Measurements from ENCODE around the gene MAD2L2. TPM values are rescaled to one million over a fixed set of nuclear protein-coding genes. Genes with fewer than 3 reads are reported as not detected.

The MAD2L2 gene
- polyA plus RNA-seq, 2 of the 4 experiments (the other 2 are of a cell fraction), result 31.2 to 32.5 TPM

GRCh38 chr1:11682287-11682771 lies 1.4 kb upstream of the MAD2L2 start:
- Histone ChIP-seq H3K4me1 (peaks cover 4% of the 10 kb centered on the region; the same call in 2 of the 3 replicates), H3K4me2 (peak overlapping the region; percentile 98; the same call in 1 of the 3 replicates), H3K27ac (no peak overlapping the region), H3K9me3 (no peaks in the 10 kb centered on the region), H3K4me3 (no peak overlapping the region)
- CTCF ChIA-PET, result interaction anchor here (0.6 to 2.7 kb wide), 10 partner anchors 13 to 67 kb away, joined by 3 to 15 read pairs (median 4); partner anchors contain the start of gene FBXO6
- DNase-seq (ENCODE audit: low read depth in 1 of 2, low spot score in 1 of 2) (no peak), FAIRE-seq (no peak), ATAC-seq (no peak)
- TF ChIP-seq NFE2L2 (conservative IDR thresholded peaks at IDR 0.05; ENCODE audit: low read length) (no peak), ZC3H11A (IDR thresholded peaks at IDR 0.05) (no peak), HOXB5 (CRISPR knock-in tag; IDR thresholded peaks at IDR 0.05) (no peak), CHD2 (IDR thresholded peaks at IDR 0.05; ENCODE audit: low read length, partially characterized antibody) (no peak), NPAS2 (CRISPR knock-in tag; IDR thresholded peaks at IDR 0.05; ENCODE audit: borderline replicate concordance) (no peak), POLR2AphosphoS2 (conservative IDR thresholded peaks at IDR 0.05; ENCODE audit: low read length) (no peak), RARB (CRISPR knock-in tag; IDR thresholded peaks at IDR 0.05) (no peak), BHLHE40 (IDR thresholded peaks at IDR 0.05; ENCODE audit: low read depth, low read length) (no peak), ZFP36 (IDR thresholded peaks at IDR 0.05; ENCODE audit: borderline replicate concordance, partially characterized antibody) (no peak)
- POLR2A ChIA-PET, result no interaction called here
- 30% methylated on average over 7 of the region's 7 CpGs for WGBS (ENCODE audit: missing lambda C conversion rate)

DNA sequence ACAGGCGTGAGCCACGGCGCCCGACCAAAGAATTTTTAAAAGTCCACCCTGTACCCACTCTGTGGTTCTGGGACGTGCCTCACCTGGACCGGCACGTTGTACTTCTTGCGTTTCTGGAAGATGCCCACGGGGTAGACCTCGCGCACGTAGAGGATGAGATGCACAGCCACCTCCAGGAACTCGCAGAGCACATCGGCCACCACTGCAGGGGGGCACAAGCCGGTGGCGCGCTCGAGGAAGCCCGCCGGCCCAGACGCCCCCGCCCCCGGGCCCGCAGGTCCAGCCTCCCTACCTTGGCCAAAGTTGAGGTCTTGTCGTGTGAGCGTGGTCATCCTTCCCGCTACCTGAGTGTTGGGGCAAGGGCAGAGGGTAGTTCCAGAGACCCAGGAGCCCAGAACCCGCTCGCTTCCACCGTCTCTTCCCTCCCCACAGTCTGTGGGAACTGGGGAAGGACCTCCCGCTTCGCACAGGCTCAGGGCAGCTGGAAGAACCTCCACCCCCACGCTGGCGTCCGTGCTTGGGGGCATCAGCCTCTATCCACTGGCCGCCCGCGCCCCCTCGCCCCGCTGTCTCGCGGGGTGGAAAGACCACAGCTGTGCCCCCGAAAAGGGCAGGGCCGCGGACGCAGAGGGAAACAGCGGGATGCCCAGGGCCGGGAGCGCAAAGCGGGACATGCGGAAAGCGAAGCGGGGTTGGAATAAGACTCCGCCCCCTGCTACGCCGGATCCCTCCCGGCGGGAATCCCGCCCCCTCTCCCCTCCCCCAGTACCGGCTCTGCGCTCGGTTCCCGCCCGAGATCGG lies 478 bp downstream of the MAD2L2 start:
- CTCF ChIA-PET, result interaction anchor here (1.2 to 2.7 kb wide), 2 partner anchors 16 to 17 kb away, joined by 3 to 15 read pairs; partner anchors contain the start of gene FBXO6

GRCh38 chr1:11678442-11678841 lies 2.5 kb downstream of the MAD2L2 start:
- no peaks in the 10 kb centered on the region for H3K9me3 ChIP-seq
- TF ChIP-seq SMC3 (IDR thresholded peaks at IDR 0.05) (no peak), ZC3H11A (IDR thresholded peaks at IDR 0.05) (no peak), HOXA7 (CRISPR knock-in tag; IDR thresholded peaks at IDR 0.05) (no peak), HOXB5 (CRISPR knock-in tag; IDR thresholded peaks at IDR 0.05) (no peak), ELK1 (IDR thresholded peaks at IDR 0.05; ENCODE audit: low read depth, low read length) (no peak), MYC (IDR thresholded peaks at IDR 0.05; ENCODE audit: borderline replicate concordance, low read length) (no peak), KDM1A (IDR thresholded peaks at IDR 0.05; ENCODE audit: low read depth) (no peak), CBX2 (IDR thresholded peaks at IDR 0.05; ENCODE audit: borderline replicate concordance, low read depth) (no peak), JUNB (IDR thresholded peaks at IDR 0.05) (no peak), HEYL (CRISPR knock-in tag; IDR thresholded peaks at IDR 0.05) (no peak), NFE2L2 (conservative IDR thresholded peaks at IDR 0.05; ENCODE audit: low read length) (no peak), ZFP36 (IDR thresholded peaks at IDR 0.05; ENCODE audit: borderline replicate concordance, partially characterized antibody) (no peak), TFCP2L1 (CRISPR knock-in tag; IDR thresholded peaks at IDR 0.05) (no peak), BHLHE40 (IDR thresholded peaks at IDR 0.05; ENCODE audit: low read depth, low read length) (no peak), PHF8 (IDR thresholded peaks at IDR 0.05; ENCODE audit: borderline replicate concordance, low read depth) (no peak)
- TF ChIP-seq, protein P1, sequence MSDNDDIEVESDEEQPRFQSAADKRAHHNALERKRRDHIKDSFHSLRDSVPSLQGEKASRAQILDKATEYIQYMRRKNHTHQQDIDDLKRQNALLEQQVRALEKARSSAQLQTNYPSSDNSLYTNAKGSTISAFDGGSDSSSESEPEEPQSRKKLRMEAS (IDR thresholded peaks at IDR 0.05), result no peak
- TF ChIP-seq, protein P2, sequence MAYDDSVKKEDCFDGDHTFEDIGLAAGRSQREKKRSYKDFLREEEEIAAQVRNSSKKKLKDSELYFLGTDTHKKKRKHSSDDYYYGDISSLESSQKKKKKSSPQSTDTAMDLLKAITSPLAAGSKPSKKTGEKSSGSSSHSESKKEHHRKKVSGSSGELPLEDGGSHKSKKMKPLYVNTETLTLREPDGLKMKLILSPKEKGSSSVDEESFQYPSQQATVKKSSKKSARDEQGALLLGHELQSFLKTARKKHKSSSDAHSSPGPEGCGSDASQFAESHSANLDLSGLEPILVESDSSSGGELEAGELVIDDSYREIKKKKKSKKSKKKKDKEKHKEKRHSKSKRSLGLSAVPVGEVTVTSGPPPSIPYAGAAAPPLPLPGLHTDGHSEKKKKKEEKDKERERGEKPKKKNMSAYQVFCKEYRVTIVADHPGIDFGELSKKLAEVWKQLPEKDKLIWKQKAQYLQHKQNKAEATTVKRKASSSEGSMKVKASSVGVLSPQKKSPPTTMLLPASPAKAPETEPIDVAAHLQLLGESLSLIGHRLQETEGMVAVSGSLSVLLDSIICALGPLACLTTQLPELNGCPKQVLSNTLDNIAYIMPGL (CRISPR knock-in tag; IDR thresholded peaks at IDR 0.05; ENCODE audit: borderline replicate concordance), result no peak
- TF ChIP-seq, protein P3, sequence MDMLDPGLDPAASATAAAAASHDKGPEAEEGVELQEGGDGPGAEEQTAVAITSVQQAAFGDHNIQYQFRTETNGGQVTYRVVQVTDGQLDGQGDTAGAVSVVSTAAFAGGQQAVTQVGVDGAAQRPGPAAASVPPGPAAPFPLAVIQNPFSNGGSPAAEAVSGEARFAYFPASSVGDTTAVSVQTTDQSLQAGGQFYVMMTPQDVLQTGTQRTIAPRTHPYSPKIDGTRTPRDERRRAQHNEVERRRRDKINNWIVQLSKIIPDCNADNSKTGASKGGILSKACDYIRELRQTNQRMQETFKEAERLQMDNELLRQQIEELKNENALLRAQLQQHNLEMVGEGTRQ (IDR thresholded peaks at IDR 0.05), result no peak
- TF ChIP-seq, protein P4, sequence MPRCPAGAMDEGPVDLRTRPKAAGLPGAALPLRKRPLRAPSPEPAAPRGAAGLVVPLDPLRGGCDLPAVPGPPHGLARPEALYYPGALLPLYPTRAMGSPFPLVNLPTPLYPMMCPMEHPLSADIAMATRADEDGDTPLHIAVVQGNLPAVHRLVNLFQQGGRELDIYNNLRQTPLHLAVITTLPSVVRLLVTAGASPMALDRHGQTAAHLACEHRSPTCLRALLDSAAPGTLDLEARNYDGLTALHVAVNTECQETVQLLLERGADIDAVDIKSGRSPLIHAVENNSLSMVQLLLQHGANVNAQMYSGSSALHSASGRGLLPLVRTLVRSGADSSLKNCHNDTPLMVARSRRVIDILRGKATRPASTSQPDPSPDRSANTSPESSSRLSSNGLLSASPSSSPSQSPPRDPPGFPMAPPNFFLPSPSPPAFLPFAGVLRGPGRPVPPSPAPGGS (IDR thresholded peaks at IDR 0.05), result no peak
- no peak overlapping the region for H3K4me2 ChIP-seq
- H3K4me3 ChIP-seq, result no peak overlapping the region
- no peak for FAIRE-seq
- no peak overlapping the region for H3K27ac ChIP-seq
- WGBS (ENCODE audit: missing lambda C conversion rate), result 93% methylated on average over 2 of the region's 2 CpGs
- POLR2A ChIA-PET, result no interaction called here
- no peak for DNase-seq (ENCODE audit: low read depth in 1 of 2, low spot score in 1 of 2)
- CTCF ChIA-PET, result interaction anchor here (1.3 to 6.9 kb wide), 2 partner anchors 15 to 33 kb away, joined by 4 to 35 read pairs; partner anchors contain the start of gene FBXO6
- peaks cover 4% of the 10 kb centered on the region; the same call in 2 of the 3 replicates for H3K4me1 ChIP-seq
- no peak for ATAC-seq

More for the DNA sequence above, 478 bp downstream of the MAD2L2 start:
- WGBS (ENCODE audit: missing lambda C conversion rate), result 30% methylated on average over 23 of the region's 65 CpGs
- DNase-seq (ENCODE audit: low read depth in 1 of 2, low spot score in 1 of 2), result peak in 1 of 2 experiments; percentile 51
- Histone ChIP-seq H3K4me2 (peak overlapping the region; percentile 98), H3K9me3 (no peaks in the 10 kb centered on the region), H3K27ac (peak overlapping the region; percentile 79 to 99), H3K4me1 (peaks cover 4% of the 10 kb centered on the region; the same call in 2 of the 3 replicates), H3K4me3 (peak overlapping the region; percentile 81)
- no peak for FAIRE-seq
- no peak for TF ChIP-seq HOXA7 (CRISPR knock-in tag; IDR thresholded peaks at IDR 0.05)
- no peak for TF ChIP-seq BHLHE40 (IDR thresholded peaks at IDR 0.05; ENCODE audit: low read depth, low read length)
- TF ChIP-seq PHF8 (IDR thresholded peaks at IDR 0.05; ENCODE audit: borderline replicate concordance, low read depth), result peak; percentile 50; the same call in 1 of the 2 replicates
- 0 out of 2 replicates have a peak, but pooled peaks have one; percentile 44 for TF ChIP-seq TFCP2L1 (CRISPR knock-in tag; IDR thresholded peaks at IDR 0.05)
- TF ChIP-seq NPAS2 (CRISPR knock-in tag; IDR thresholded peaks at IDR 0.05; ENCODE audit: borderline replicate concordance), result no peak
- TF ChIP-seq CBX2 (IDR thresholded peaks at IDR 0.05; ENCODE audit: borderline replicate concordance, low read depth), result no peak
- TF ChIP-seq CHD2 (IDR thresholded peaks at IDR 0.05; ENCODE audit: low read length, partially characterized antibody), result no peak
- peak; percentile 73 to 76 for ATAC-seq
- POLR2A ChIA-PET, result no interaction called here
